ENCODE results near the gene GMDS.

Gene GMDS

DNA sequence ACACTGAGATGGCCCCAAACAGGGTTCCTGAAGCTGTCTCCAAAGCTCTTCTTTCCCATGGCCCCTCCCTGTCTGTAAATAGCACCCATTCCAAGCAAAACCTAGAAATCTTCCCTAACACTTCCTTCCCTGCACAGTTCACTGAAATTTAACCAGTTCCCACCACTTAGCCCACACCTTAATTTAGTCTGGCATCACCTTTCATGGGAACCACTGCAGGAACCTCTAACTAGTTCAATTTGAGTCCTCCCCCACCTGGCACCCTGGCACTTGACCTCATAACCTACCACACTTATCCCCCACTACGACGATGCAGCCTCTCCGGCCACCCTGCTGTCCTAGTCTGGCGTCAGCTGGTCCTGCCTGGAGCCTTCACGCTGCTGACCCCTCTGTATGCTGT lies 278.7 kb downstream of the GMDS start:
- no peak for TF ChIP-seq ZNF274 (IDR thresholded peaks at IDR 0.05; ENCODE audit: low read depth, low read length)
- no peak overlapping the region for H3K4me3 ChIP-seq (ENCODE audit: low read length)

DNA sequence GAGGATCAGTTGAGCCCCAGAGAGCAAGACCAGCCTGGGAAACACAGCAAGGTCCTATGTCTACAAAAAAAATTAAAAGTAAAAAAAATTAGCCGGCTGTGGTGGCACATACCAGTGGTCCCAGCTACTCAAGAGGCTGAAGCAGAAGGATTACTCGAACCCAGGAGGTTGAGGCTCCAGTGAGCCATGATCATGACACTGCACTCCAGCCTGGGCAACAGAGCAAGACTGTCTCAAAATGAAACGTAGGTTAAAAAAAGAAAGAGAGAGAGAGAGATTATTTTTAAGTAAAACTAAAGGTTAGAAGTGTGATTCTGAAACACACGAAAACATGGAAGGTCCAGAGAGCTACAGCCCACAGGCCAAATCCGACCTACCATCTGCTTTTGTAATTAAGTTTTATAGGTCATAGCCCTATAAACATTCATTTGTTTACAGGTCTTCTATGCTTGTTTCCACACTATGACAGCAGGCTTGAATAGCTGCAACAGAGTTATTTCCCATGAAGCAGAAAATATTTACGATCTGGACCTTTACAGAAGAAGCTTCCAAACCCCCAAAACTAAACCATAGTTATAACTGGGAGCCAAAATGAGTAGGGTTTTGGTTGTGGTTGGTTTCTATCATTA lies 279.7 kb downstream of the GMDS start:
- no peak overlapping the region for H3K4me3 ChIP-seq (ENCODE audit: low read length)
- TF ChIP-seq ZNF274 (IDR thresholded peaks at IDR 0.05; ENCODE audit: low read depth, low read length) = no peak

DNA sequence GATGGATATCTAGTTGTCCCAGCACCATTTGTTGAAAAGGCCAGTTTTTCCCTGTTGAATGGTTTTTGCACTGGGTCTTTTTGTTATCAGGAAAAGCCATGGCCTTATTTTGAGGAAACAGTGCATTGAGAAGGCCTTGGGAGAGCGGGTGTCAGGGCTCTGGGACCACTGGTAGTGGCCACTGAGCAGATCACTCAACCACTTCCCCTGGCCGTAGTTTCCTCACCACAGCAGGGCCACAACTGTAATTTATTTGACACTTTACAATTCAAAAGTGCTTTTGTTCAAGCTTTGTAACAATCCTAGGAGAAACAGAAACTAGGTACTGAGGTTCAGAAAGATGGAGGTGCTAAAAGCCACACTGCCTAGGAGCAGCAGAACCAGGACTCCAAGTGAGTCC lies 281.8 kb downstream of the GMDS start:
- no peak overlapping the region for H3K4me3 ChIP-seq (ENCODE audit: low read length)
- no peak for TF ChIP-seq ZNF274 (IDR thresholded peaks at IDR 0.05; ENCODE audit: low read depth, low read length)

DNA sequence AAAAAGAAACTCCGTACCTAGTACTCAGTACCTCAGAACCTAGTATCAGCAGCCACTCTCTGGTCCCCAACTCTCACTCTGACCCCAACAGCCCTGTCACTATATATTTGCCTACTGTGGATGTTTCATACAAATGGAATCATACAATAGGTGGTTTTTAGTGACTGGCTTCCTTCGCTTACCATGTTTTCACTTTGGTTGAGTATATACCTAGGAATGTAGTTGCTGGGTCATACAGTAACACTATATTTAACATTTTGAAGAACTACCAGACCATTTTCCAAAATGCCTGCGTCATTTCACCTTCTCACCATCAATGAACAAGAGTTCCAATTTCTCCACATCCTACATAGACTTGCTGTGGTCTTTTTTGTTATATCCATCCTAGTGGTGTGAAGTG lies 283.2 kb downstream of the GMDS start:
- no peak for TF ChIP-seq ZNF274 (IDR thresholded peaks at IDR 0.05; ENCODE audit: low read depth, low read length)
- no peak overlapping the region for H3K4me3 ChIP-seq (ENCODE audit: low read length)

DNA sequence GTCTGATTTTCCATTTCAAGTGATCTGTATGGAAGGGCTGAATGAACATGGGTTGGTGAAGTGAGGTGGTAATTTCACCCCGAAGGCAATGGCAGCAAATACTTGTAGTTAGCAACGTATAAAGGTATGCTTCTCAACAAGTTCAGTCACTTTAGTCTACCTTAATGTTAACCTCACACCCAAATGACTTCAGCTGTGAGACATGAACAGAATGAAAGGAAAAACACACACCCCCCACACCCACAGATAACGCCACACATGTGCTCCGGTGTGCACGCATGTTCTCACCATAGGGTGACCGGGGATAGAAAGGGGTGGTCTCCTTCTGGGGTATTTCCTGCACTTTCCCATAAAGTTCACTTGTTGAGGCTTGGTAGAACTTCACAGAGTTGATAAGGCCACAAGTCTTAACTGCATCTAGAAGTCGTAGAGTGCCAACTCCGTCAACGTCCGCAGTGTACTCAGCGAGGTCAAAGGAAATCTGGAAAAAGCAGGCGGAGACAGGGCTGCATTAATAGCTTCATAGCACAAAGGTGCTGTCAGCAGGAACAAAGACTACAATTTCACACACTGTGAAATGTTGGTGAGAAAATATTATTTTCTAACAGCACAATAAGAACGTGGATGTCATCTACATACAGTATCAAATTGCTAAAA lies 284.8 kb downstream of the GMDS start:
- no peak for TF ChIP-seq ZNF274 (IDR thresholded peaks at IDR 0.05; ENCODE audit: low read depth, low read length)
- no peak overlapping the region for H3K4me3 ChIP-seq (ENCODE audit: low read length)

DNA sequence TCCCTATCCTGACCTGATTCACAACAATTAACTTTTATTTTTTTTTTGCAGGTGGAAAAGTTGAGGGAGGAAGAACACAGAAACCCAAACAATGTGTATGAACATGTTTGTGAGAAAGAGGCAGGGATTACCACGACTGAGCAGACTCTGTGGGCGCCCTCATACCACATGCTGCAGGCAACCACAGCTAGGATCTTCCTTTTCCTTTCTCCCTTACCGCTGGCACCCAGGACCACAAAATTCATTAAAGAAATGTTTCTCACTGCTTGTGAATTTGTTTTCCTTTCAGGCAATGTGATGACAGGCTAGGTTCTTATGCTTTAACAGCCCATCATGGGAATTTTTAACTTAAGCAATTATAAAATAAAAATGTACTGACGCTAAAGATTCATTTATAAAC lies 287.1 kb downstream of the GMDS start:
- H3K4me3 ChIP-seq (ENCODE audit: low read length) = no peak overlapping the region
- TF ChIP-seq ZNF274 (IDR thresholded peaks at IDR 0.05; ENCODE audit: low read depth, low read length) = no peak

DNA sequence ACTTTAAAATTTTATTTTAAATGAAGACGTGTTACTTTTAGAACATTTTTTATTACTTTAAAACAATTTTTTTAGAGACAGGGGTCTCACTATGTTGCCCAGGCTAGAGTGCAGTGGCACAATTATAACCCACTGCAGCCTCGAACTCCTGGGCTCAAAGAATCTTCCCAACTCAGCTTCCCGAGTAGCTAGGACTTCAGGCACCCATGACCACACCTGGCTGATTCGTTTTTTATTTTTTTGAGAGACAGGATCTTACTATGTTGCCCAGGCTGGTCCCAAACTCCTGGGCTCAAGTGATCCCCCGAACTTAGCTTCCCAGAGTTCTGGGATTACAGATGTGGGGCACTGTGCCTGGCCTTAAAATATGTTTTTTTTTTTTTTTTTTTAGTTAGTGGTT lies 287.7 kb downstream of the GMDS start:
- TF ChIP-seq ZNF274 (IDR thresholded peaks at IDR 0.05; ENCODE audit: low read depth, low read length) = no peak

DNA sequence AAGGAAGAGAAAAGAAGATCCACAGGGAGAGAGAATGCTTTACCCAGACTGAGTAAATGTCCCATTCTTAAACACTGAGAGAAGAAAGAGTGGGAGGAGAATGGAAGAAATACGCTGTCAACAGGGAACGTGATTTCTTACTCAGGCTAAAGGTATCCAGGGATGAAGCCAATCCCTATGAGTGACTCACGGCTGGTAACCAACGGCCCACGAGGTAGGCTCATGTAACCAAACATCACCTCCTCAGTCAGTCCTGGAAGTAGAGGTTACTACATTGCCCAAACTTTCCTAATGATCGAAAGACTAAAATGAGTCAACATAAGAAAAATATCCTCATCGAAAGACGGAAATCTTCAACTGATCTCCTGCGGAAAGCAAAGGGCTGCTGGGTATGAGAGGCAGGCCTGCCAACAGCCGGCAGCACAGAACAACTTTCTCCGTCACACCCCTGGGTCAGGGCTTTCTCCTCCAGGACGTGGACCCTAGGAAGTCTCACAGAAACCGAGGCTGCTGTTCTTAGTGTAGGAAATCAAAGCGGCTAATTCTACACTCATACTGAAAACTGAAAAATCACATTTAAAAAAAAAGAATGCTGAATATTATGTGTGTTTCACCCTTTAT lies 292.6 kb downstream of the GMDS start:
- H3K4me3 ChIP-seq (ENCODE audit: low read length) = no peak overlapping the region
- TF ChIP-seq ZNF274 (IDR thresholded peaks at IDR 0.05; ENCODE audit: low read depth, low read length) = no peak

More for the DNA sequence above, 287.7 kb downstream of the GMDS start:
- H3K4me3 ChIP-seq (ENCODE audit: low read length) = no peak overlapping the region

DNA sequence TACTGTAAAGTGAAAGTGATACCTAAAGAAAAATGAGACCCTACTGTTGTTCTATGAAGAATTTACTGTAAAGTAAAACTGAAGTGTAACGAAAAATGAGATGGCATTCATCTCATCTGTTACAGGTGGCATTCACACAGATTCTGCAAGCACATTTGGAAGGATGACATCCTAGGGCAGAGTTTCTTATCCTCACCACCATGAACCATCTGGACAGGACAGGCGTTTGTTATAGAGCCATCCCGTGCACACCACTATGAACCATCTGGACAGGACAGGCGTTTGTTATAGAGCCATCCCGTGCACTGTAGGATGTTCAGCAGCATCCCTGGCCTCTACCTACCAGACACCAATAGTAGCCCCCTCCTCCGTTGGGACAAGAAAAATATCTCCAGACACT lies 294.8 kb downstream of the GMDS start:
- no peak overlapping the region for H3K4me3 ChIP-seq (ENCODE audit: low read length)
- TF ChIP-seq ZNF274 (IDR thresholded peaks at IDR 0.05; ENCODE audit: low read depth, low read length) = no peak

DNA sequence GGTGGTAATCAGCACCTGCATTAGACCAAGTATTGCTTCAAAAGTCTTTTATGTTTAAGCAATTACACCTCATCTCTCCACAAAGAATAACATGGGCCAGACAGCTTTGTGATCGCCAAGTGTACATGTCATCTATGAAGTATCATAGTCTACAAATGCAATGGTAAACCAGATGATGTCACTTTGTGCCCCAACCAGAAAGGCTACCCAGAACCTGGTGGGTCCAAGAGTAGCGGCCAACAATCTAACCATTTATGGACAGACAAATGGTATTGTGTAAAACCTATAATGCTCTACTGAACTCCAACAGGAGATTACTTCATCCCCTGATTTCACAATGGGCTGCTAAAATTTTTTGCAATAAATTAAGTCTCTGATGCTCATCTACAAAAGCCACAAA lies 295.9 kb downstream of the GMDS start:
- no peak for TF ChIP-seq ZNF274 (IDR thresholded peaks at IDR 0.05; ENCODE audit: low read depth, low read length)

DNA sequence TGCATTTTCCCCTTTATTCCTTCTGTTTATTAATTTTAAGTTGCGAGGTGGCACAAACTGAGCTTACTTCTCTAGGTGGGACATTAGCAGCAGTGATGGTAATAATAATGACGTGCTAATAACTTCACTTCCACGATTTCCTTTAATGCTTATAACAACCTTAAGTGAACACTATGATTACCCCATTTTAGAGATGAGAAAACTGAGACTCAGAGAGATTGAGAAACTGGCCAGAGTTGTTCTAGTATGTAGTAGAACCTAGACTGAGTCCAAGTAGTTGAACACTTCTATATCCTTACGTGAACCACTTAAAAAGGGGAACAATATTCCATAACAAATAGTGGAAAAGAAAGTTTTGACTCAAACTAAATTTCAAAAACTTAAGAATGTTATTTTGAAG lies 297.5 kb downstream of the GMDS start:
- H3K4me3 ChIP-seq (ENCODE audit: low read length) = no peak overlapping the region
- no peak for TF ChIP-seq ZNF274 (IDR thresholded peaks at IDR 0.05; ENCODE audit: low read depth, low read length)

More for the DNA sequence above, 295.9 kb downstream of the GMDS start:
- H3K4me3 ChIP-seq (ENCODE audit: low read length) = no peak overlapping the region

DNA sequence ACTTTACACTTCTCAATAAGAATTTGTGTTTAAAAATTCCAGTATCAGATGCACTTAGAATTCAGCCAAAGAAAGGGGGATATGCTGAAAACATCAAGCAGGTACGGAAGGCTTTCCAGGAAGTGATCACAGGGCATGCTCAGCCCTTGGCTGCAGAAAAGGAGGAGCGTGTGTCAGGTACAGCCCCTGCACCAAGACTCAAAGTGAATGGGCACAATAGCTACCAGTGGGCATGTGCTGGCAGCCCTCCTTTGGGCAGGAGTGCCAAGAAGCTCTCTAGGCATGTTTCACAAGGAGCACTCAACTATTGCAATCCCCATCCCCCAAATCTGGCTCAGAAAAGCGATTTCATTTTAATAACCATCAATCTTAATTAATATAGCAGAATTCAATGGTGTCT lies 298.8 kb downstream of the GMDS start:
- no peak for TF ChIP-seq ZNF274 (IDR thresholded peaks at IDR 0.05; ENCODE audit: low read depth, low read length)
- no peak overlapping the region for H3K4me3 ChIP-seq (ENCODE audit: low read length)

DNA sequence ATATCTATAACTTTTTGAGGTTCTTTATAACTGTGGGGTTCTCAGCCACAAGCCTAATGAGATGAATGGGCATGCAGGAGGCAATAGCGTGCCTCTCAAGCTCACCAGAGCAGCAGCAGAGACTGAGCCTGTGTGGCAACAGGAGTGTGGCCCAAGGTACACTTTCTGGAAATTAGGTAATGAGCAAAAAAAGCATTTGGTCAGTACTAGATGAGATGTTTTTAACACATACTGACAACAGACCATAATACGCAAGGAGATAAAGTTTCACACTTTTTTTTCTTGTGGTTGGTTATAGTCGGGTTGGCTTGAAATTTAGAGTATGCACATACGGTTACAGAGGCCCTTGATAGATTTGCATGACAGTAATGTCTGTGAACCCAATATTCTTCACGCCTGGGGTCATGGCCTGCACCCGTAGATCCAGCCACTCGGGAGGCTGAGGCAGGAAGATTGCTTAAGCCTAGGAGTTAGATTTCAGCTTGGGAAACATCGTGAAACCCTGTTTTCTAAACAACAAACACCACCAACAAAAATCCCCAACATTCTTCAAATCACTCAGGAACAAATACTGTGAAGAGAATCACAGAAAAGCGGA lies 300.1 kb downstream of the GMDS start:
- TF ChIP-seq ZNF274 (IDR thresholded peaks at IDR 0.05; ENCODE audit: low read depth, low read length) = no peak
- no peak overlapping the region for H3K4me3 ChIP-seq (ENCODE audit: low read length)

DNA sequence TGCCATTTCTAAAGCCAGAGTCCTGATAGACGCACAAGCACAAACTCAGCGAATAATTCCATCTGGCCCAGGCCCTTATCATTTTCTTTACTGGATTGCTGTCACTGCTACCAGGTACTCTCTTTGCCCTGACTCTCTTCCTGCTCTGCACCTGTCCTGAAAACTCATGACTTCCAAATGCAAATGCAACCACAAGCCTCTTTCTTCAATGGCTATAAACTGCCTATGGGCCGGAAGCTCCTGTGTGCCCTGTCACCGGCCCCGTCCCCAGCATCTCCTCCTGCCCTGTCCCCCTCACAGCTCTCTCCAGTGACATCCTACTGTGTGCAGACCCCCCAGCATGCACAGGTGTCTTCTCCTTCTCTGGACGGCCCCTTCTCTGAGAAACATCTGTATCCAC lies 302.6 kb downstream of the GMDS start:
- H3K4me3 ChIP-seq (ENCODE audit: low read length) = no peak overlapping the region
- TF ChIP-seq ZNF274 (IDR thresholded peaks at IDR 0.05; ENCODE audit: low read depth, low read length) = no peak

DNA sequence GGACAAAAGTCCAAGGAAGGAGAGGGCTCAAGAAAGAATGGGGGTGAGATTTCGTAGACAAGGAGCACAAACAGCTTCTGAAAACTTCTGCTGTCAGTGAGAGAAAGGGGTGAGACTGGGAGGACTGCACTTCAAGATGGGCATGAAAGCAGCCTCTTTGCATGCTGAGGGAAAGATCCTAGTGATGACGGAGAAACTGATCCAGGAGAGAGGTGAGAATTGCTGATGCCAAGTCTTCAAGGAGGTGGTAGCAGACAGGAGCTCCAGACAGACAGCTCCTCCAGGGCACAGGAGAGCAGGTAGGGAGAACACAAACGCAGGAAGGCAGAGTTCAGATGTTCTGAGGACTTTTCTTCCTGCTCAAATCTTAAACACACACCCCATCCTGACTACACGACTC lies 303.9 kb downstream of the GMDS start:
- no peak for TF ChIP-seq ZNF274 (IDR thresholded peaks at IDR 0.05; ENCODE audit: low read depth, low read length)
- H3K4me3 ChIP-seq (ENCODE audit: low read length) = no peak overlapping the region

Measured in GM08714 (cell line).